HG03571 (cell line): ENCODE results near the gene PLCD1.

ENCODE experiments used
- ATAC-seq: cut with Tn5 transposase; IDR thresholded peaks from one replicate; pipeline ENCODE4 v1.9.1; 2021; ENCODE audit not compliant: unreplicated experiment

Gene PLCD1

GRCh38 chr3:37968199-37968598 lies 61.2 kb downstream of the PLCD1 start:
- ATAC-seq: no peak

GRCh38 chr3:37967260-37967881 lies 62.1 kb downstream of the PLCD1 start:
- ATAC-seq: no peak

GRCh38 chr3:37964716-37965115 lies 64.7 kb downstream of the PLCD1 start:
- ATAC-seq: no peak

- ATAC-seq: no peak
Measured at GRCh38 chr3:37964146-37964545, 65.3 kb downstream of the PLCD1 start.

- no peak for ATAC-seq
Measured at GRCh38 chr3:37963635-37964034, 65.8 kb downstream of the PLCD1 start.

GRCh38 chr3:37963016-37963415 lies 66.4 kb downstream of the PLCD1 start:
- no peak for ATAC-seq

- no peak for ATAC-seq
Measured at GRCh38 chr3:37961622-37962431, 67.6 kb downstream of the PLCD1 start.

- no peak for ATAC-seq
Measured at GRCh38 chr3:37957539-37957936, 71.9 kb downstream of the PLCD1 start.
